DMS79 (cell line): Measurements from ENCODE around the gene GALNT14.

Experiments used
- DNase-seq: peaks from one replicate; lab custom pipeline; 2025; lab: John Stamatoyannopoulos, UW

Gene GALNT14

GRCh38 chr2:31136000-31136399 is 2.2 kb downstream of the GALNT14 start:
- DNase-seq, result no peak

GRCh38 chr2:31134480-31134879 is 3.8 kb downstream of the GALNT14 start:
- no peak for DNase-seq

GRCh38 chr2:31132786-31133185 is 5.5 kb downstream of the GALNT14 start:
- DNase-seq, result no peak

- no peak for DNase-seq
These were observed 6.4 kb downstream of the GALNT14 start for GRCh38 chr2:31131871-31132270.

GRCh38 chr2:31129375-31130171 is 8.7 kb downstream of the GALNT14 start:
- DNase-seq, result no peak

GRCh38 chr2:31127931-31128330 is 10.3 kb downstream of the GALNT14 start:
- DNase-seq, result no peak

GRCh38 chr2:31125918-31126695 is 12.1 kb downstream of the GALNT14 start:
- DNase-seq, result no peak

- DNase-seq, result no peak
These were observed 13.3 kb downstream of the GALNT14 start for GRCh38 chr2:31124904-31125303.

GRCh38 chr2:31122133-31122532 is 16.1 kb downstream of the GALNT14 start:
- no peak for DNase-seq

GRCh38 chr2:31113765-31114164 is 24.5 kb downstream of the GALNT14 start:
- no peak for DNase-seq

GRCh38 chr2:31112544-31112943 is 25.7 kb downstream of the GALNT14 start:
- no peak for DNase-seq

- no peak for DNase-seq
These were observed 27.2 kb downstream of the GALNT14 start for GRCh38 chr2:31110998-31111397.

- DNase-seq, result no peak
These were observed 27.8 kb downstream of the GALNT14 start for GRCh38 chr2:31110431-31110830.

GRCh38 chr2:31109633-31110192 is 28.5 kb downstream of the GALNT14 start:
- peak; percentile 8 for DNase-seq

- no peak for DNase-seq
These were observed 29.5 kb downstream of the GALNT14 start for GRCh38 chr2:31108561-31109286.

GRCh38 chr2:31107591-31108300 is 30.5 kb downstream of the GALNT14 start:
- DNase-seq, result no peak

- no peak for DNase-seq
These were observed 36.5 kb downstream of the GALNT14 start for GRCh38 chr2:31101701-31102100.

GRCh38 chr2:31097962-31098613 is 40.2 kb downstream of the GALNT14 start:
- DNase-seq, result no peak

- DNase-seq, result no peak
These were observed 48.1 kb downstream of the GALNT14 start for GRCh38 chr2:31090188-31090587.

GRCh38 chr2:31089645-31090044 is 48.6 kb downstream of the GALNT14 start:
- no peak for DNase-seq
